Measurements from ENCODE around the gene NAIP.
"Not testable (repeated sequence)": the region's sequence is repeated elsewhere in the genome, so short reads cannot be mapped to it uniquely, and the experiment has no call there.

Gene NAIP, protein sequence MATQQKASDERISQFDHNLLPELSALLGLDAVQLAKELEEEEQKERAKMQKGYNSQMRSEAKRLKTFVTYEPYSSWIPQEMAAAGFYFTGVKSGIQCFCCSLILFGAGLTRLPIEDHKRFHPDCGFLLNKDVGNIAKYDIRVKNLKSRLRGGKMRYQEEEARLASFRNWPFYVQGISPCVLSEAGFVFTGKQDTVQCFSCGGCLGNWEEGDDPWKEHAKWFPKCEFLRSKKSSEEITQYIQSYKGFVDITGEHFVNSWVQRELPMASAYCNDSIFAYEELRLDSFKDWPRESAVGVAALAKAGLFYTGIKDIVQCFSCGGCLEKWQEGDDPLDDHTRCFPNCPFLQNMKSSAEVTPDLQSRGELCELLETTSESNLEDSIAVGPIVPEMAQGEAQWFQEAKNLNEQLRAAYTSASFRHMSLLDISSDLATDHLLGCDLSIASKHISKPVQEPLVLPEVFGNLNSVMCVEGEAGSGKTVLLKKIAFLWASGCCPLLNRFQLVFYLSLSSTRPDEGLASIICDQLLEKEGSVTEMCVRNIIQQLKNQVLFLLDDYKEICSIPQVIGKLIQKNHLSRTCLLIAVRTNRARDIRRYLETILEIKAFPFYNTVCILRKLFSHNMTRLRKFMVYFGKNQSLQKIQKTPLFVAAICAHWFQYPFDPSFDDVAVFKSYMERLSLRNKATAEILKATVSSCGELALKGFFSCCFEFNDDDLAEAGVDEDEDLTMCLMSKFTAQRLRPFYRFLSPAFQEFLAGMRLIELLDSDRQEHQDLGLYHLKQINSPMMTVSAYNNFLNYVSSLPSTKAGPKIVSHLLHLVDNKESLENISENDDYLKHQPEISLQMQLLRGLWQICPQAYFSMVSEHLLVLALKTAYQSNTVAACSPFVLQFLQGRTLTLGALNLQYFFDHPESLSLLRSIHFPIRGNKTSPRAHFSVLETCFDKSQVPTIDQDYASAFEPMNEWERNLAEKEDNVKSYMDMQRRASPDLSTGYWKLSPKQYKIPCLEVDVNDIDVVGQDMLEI (N-terminal part only)

DNA sequence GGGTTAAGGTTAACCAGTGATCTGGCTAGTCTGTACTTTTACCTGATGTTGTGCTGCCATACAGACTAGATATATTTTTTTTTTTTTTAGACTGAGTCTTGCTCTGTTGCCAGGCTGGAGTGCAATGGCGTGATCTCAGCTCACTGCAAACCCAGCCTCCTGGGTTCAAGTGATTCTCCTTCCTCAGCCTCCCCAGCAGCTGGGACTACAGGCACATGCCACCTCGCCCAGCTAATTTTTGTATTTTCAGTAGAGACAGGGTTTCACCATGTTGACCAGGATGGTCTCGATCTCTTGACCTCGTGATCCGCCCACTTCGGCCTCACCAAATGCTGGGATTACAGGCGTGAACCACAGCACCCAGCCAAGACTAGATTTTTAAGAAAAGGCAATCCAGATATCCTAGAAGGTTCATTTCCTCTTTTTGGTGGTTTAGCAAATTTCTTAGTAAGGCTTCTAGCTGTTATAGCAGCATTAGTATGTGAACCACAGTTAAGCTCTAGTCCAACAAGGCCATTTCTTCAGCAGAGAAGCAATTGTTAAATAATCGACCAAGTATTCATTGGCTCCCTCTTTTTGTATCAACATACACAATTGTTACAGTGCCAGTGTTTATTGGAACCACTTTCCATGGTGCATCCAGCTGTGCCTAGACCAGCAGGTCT is at the start of gene NAIP:
TSS of gene NAIP (minus strand) at position 51 of the 665 bp plus-strand sequence. CDS start 12,424 bp downstream, outside the sequence.
- DNase-seq (ENCODE audit: low read depth in 2 of 2), result not testable (repeated sequence)

DNA sequence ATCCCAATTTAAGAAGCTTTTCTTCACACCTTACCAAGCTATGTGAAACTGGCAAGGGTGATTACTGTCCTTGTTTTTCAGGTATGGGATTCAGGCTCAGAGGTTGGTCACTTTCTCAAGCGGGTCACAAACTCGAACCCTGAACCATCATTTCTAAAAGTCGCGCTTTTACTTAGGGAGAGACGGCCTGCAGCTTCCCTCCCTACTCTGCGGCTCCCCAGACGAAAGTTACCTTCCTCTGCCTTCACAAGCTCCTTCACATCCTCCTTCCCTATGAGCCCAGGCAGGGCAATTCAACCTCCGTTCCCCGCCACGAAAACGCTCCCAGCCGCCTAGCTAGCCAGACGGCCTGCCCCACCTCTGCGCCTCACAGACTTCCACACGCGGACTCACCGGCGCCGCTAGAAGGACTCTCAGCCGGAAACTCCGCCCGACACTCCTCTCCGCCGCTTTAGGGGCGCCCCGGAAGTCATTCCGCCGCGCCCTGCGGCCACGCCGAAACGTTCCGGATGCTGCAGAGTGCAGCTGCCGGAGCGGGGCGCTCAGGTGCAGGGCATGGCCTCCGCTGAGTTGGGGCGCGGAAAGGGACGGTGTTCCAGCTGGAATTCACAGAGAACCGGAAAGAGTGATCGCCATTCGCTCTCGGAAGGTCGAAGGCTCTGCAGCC is 42.3 kb upstream of the NAIP start, which contains the start of gene GTF2H2:
TSS of gene GTF2H2 (minus strand) at position 415 of the 667 bp plus-strand sequence. CDS start 4,913 bp downstream, outside the sequence.
- DNase-seq (ENCODE audit: low read depth in 2 of 2), result not testable (repeated sequence)

DNA sequence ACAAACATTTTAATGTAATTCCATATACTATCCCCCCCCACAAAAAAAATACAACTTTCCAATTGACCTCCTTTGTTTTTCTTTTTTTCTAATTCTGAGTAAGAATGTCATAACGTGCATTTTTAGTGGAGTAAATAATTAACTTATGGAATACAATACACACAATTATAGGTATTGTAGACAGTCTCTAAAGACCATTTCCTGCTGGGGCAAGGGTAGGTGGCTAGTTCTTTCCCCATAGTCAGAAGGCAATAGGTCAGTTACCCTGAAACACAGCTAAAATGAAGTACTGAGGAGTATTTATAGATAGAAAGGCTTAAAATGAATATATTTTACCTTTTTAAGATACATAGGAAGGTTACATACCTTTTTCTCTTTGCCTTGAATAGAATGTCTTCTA is 36.2 kb upstream of the NAIP start:
- DNase-seq (ENCODE audit: low read depth in 2 of 2), result not testable (repeated sequence)

DNA sequence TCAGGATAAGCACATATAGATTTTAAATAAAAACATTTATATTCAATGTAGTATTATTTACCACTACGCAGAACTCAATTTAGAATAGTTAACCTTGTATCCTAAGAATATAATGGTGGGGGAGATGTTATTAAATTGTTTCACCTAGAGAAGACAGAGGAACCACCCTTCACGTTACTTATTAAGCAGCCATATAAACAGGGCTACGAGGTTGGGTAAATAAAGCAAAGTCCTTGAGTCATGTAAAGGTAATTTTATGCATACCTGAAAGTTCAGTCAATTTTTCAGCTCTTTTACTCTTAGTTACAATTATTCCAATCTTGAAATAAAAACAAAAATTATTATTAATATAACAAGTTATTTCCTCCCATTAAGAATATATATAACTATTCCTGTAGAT is 34.3 kb upstream of the NAIP start:
- DNase-seq (ENCODE audit: low read depth in 2 of 2), result not testable (repeated sequence)

DNA sequence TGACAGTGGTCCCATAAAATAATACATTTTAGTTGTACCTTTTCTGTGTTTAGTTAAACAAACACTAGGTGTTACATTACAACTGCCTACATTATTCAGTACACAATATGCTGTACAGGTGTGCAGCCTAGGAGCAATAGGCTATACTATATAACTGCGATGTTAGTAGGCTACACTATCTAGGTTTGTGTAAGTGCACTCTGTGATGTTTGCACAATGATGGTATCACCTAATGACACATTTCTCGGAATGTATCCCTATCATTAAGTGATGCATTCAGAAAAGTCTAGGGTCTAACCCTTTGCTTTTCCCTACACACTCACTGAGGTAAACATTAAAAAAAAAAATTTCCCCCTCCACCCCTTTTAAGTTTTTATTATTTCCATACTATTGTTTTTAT is 19.7 kb upstream of the NAIP start:
- DNase-seq (ENCODE audit: low read depth in 2 of 2), result not testable (repeated sequence)

DNA sequence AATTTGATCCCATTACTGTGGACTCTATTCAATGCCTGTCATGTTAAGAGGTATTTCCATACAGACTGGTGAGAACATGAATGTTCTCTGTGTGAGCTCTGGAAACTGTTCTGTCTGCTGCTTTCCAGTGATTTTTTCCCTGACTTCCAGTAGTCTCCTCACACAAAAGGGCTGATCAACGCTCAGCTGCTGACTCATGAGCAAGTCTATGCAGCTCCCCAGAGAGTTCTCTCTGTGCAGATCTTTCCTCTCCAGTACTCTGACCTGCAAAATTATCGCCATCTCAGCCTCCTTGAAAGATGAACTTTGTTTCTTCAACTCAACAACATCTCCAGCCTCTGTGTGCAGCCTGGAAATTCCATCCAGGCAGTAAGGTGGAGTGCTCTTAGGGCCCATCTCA is 19.0 kb upstream of the NAIP start:
- not testable (repeated sequence) for DNase-seq (ENCODE audit: low read depth in 2 of 2)

DNA sequence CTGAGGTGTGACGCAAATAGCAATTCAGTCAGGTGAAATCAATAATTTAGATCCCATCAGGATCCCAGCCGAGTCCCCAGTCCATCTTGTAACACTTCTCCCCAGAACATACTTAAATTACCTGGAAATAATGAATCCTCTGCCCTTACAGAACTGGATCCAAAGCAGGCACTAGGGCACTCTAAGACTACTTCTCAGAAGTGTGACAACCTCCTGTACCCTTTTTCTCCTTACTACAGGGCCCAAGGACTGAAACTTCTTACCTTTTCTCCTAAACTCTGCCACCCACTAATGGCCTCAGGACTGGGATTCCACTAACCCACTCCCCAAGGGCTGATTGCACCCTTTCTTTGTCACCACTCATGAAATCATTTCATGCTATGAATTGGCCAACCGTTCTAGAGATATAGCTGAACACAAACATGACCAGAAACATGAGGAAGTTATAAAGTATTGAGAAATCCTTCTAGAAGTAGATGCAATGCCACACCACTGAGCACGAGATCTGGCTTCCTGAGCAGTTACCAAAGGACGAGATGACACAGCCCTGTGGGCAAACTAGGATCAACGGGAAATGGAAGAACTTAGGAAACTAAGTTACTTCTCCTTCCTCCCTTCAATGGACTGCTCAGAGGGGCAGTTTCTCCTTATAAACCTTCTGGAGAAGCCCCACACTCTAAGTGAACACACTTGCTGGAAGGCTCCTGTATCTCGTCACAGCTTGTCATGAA is 6.1 kb upstream of the NAIP start:
- not testable (repeated sequence) for DNase-seq (ENCODE audit: low read depth in 2 of 2)

DNA sequence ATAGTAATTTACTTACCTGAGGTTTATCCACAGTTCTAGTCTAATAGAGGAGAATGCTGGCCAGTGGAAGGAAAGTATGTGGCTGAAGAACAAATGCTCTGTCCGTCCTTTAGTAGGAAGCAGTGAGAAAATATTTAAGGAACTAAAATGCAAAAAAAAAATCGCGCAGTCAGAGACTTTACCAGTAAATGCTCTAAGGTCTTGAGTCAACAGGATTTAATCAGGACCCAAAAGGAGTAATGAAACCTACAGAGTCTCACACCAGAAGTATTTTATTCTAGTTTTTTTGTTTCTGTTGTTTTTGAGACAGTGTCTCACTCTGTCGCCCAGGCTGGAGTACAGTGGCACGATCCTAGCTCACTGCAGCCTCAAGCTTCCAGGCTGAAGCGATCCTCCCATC is 4.5 kb downstream of the NAIP start:
- not testable (repeated sequence) for DNase-seq (ENCODE audit: low read depth in 2 of 2)

DNA sequence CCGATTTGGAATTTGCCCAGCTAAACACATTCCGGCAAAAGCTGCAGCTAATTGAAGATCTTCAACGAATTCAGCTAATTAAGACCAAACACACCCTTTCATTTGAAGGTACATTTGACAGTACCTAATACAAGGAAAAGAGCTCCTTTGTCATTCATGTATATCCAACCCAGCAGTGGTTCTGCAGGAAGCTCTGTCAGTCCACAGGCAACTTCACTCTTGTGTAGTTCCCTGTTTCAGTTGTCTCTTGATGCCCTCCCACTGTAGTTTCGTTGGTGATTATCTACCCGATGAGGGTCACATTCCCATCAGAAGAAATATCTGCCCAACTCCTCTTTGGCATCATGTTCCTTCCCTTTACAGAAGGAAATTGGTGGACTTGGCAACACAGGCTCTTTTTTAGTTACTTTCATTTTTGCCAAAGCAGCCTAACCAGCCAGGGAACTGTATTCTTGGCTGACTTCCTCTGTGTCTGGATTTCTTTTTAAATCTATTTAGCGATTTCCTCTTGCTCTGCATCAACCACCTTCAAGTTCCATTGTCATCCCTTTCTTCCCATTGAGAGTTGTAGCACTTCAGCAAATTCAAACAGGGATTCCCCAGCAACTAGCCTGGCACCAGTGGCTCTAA is 6.6 kb downstream of the NAIP start:
- DNase-seq (ENCODE audit: low read depth in 2 of 2), result not testable (repeated sequence)

DNA sequence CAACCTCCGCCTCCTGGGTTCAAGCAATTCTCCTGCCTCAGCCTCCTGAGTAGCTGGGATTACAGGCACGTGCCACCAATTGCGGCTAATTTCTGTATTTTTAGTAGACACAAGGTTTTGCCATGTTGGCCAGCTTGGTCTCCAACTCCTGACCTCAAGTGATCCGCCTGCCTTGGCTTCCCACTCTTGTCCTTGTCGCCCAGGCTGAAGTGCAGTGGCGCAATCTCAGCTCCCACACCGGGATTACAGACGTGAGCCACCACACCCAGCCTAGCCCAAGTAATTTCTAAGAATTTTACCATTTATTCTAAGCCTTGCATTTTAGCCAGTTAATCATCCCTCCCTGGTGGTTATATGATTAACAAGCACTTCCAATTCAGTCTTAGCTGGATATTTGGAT is 11.0 kb downstream of the NAIP start:
- no peak for DNase-seq (ENCODE audit: low read depth in 2 of 2)

DNA sequence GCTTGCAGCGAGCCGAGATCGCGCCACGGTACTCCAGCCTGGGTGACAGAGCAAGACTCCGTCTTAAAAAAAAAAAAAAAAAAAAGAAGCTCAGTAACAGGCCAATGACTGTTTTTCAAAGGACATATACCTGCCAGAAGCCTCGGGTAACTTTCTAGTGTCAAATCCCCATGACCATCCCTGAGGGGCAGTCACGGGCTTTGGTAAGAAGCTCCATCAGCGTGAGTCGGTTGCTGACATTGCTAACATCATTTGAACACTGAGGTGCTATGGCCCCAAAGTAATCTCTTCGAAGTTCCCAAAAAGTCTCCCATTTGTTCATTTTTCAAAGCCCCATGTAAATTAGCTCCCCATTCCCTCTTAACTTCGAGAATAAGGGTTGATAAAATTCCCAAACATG is 11.6 kb downstream of the NAIP start:
- no peak for DNase-seq (ENCODE audit: low read depth in 2 of 2)

DNA sequence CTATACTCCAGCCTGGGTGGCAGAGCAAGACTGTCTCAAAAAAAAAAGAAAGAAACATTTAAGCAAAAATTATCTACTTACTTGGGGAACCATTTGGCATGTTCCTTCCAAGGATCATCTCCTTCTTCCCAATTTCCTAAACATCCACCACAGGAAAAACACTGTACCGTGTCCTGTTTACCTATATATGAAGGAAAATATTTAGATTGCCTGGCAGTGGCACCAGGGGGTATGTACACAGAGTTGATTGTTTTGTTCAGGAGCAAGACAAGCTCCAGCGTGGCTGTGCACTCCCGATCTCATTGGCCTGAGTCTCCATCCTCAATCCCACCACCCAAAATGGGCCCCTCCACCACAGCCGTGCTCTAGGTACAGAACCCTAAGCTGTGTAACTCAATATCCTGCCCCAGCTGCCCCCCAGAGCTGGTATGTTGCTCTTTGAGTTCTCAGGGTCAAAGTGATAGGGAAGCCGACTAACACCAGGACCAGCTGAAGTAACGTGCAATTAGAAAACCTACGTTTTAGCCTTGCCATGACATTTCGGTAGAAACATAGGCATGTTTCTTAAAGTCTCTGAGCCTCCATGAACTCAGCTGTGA is 13.8 kb downstream of the NAIP start:
- DNase-seq (ENCODE audit: low read depth in 2 of 2), result no peak

DNA sequence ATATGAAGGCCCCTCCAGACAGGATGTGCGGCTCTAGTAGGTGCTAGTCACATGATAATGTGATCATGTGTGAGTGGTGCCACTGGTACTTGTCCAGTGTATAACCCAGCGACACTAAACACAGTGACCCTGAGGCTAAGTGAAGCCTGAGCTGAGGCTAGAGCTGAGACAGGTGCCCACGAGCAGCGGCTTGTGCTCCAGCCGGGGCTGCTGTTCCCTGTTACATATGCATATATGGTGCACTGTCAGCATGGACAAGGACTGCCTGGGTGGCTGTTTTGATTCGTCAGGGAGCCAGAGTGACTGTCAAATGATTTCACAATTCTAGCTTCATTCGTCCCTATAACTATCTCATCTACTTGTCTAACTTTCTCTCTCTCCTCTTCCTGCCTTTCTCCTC is 18.2 kb downstream of the NAIP start:
- DNase-seq (ENCODE audit: low read depth in 2 of 2), result not testable (repeated sequence)

DNA sequence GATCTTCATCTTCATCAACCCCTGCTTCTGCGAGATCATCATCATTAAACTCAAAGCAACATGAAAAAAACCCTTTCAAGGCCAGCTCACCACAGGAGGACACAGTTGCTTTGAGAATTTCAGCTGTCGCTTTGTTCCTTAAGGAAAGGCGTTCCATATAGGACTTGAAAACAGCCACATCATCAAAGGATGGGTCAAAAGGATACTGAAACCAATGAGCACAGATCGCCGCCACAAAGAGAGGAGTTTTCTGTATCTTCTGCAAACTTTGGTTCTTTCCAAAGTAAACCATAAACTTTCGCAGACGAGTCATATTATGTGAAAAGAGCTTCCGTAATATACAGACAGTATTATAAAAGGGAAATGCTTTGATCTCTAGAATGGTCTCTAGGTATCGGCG is 40.3 kb downstream of the NAIP start:
- DNase-seq (ENCODE audit: low read depth in 2 of 2), result not testable (repeated sequence)

DNA sequence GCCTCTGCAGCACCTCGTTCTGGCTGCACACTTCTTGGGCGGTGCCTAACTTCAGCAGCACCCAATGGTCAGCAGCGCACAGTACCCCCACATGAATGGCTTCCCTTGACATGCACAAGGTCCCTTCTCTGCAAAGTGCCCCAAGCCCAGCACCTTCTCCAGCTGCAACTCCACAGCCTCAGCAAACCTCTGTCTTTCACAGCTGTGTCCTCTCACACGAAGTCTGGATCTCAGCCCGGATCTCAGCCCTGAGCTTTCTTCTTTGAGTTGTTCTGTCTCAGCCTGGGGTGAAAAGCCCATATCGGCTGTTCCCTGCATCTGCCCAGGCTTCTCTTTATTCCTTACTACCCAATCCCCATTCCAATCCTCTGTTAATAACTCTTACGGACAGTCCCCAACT is 57.9 kb downstream of the NAIP start:
- DNase-seq (ENCODE audit: low read depth in 2 of 2), result not testable (repeated sequence)

DNA sequence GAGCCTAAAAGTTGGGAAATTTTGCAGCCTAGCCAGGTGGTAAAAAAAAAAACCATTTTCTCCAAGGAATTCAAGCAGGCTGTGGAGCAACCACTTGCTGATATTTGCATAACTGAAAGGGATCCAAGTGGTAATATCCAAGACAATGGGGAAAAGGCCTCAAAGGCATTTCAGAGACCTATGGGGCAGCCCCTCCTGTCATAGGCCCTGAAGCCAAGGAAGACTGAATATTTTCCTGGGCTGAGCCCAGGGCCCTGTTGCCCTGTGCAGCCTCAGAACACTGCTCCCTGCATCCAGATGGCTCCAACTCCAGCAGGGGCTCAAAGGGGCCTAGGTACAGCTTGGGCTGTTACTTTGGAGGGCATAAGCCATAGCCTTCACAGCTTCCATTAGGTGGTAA is 60.6 kb downstream of the NAIP start:
- DNase-seq (ENCODE audit: low read depth in 2 of 2), result not testable (repeated sequence)

DNA sequence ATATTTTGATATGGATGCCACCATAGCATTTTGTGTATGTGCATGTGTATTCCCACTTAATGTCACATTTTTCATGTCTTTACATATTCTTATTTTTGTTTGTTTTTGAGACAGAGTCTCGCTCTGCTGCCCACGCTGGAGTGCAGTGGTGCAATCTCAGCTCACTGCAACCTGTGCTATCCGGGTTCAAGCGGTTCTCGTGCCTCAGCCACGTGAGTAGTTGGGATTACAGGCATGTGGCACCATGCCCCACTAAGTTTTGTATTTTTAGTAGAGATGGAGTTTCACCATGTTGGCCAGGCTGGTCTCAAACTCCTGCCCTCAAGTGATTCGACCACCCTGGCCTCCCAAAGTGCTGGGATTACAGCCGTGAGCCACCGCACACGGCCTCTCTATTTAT is 72.1 kb downstream of the NAIP start:
- DNase-seq (ENCODE audit: low read depth in 2 of 2), result not testable (repeated sequence)

DNA sequence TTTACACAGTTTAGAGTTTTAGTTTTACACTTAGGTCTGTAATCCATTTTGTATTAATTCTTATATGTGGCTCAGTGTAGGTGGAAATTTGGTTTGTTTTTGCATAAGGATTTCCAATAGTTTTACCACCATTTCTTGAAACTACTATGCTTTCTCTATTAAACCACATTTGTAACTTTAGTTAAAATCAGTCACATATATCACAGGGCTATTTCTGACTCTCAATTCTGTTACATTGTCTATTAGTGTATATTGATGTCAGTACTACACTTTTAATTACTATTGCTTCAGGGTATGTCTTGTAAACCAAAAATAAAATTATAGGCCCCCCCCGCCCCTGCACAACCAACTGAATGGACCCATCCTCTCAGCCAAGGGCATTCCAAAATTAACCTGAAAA is 92.6 kb downstream of the NAIP start:
- DNase-seq (ENCODE audit: low read depth in 2 of 2), result not testable (repeated sequence)

DNA sequence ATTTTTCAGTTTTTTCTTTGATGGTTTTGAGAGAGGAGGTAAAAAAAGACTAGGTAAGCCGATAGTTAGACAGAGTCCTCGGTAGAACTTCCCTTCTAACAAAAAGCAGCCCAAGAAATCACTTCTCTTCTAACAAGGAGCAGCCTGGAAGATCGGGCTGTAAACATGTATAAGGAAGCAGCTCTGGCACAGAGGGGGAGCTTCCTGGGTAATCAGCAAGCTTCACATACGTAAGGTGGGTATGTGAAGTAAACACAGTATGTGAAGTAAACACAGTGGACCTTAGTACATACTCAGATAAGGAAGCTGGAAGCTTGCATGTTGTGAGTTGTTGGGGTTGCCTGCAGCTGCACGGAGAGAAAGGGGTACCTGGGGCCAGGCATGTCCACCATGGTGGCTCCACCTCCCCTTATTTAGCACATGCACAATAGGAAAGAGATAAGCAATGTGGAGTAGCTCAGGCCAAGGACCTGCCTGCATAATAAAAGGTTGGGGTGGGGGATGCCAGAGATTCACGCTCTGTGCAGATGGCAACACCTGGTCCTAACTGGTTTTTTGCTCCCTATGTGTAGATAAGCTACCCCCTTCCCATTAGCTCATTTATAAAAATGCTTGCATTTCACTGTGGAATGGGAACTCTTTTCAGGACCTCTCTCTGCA is 93.3 kb downstream of the NAIP start:
- DNase-seq (ENCODE audit: low read depth in 2 of 2), result not testable (repeated sequence)

All from stimulated activated CD8-positive, alpha-beta memory T cell treated with anti-CD3 and anti-CD28 coated beads, Interleukin-15, amount 100 ng/mL, for 48 hours (primary cell).